ENCODE data around the gene GLYATL2.

GLYATL2 gene

GRCh38 chr11:58832056-58832645 is 12.4 kb downstream of the GLYATL2 start:
- no peak overlapping the region for H3K4me3 ChIP-seq (ENCODE audit: control insufficient read depth, low read depth, low read length)
- DNase-seq (ENCODE audit: low read depth), result peak; percentile 19
- no peak for TF ChIP-seq CTCF (conservative IDR thresholded peaks at IDR 0.05; ENCODE audit: control insufficient read depth, insufficient read depth, low read depth, low read length)

- H3K4me3 ChIP-seq (ENCODE audit: control insufficient read depth, low read depth, low read length), result no peak overlapping the region
- TF ChIP-seq CTCF (conservative IDR thresholded peaks at IDR 0.05; ENCODE audit: control insufficient read depth, insufficient read depth, low read depth, low read length), result no peak
- no peak for DNase-seq (ENCODE audit: low read depth)
These were observed 13.7 kb downstream of the GLYATL2 start for GRCh38 chr11:58830673-58831301.

- DNase-seq (ENCODE audit: low read depth), result peak; percentile 73
- no peak for TF ChIP-seq CTCF (conservative IDR thresholded peaks at IDR 0.05; ENCODE audit: control insufficient read depth, insufficient read depth, low read depth, low read length)
These were observed 14.7 kb downstream of the GLYATL2 start for GRCh38 chr11:58829786-58830185.

GRCh38 chr11:58813693-58814092 is 30.8 kb downstream of the GLYATL2 start:
- no peak for TF ChIP-seq CTCF (conservative IDR thresholded peaks at IDR 0.05; ENCODE audit: control insufficient read depth, insufficient read depth, low read depth, low read length)
- no peak overlapping the region for H3K4me3 ChIP-seq (ENCODE audit: control insufficient read depth, low read depth, low read length)
- peak; percentile 18 for DNase-seq (ENCODE audit: low read depth)

More at GRCh38 chr11:58829786-58830185, 14.7 kb downstream of the GLYATL2 start:
- no peak overlapping the region for H3K4me3 ChIP-seq (ENCODE audit: control insufficient read depth, low read depth, low read length)

GRCh38 chr11:58811499-58811898 is 33.0 kb downstream of the GLYATL2 start:
- TF ChIP-seq CTCF (conservative IDR thresholded peaks at IDR 0.05; ENCODE audit: control insufficient read depth, insufficient read depth, low read depth, low read length), result no peak
- H3K4me3 ChIP-seq (ENCODE audit: control insufficient read depth, low read depth, low read length), result no peak overlapping the region
- DNase-seq (ENCODE audit: low read depth), result no peak

GRCh38 chr11:58807343-58807742 is 37.2 kb downstream of the GLYATL2 start:
- DNase-seq (ENCODE audit: low read depth), result no peak
- no peak for TF ChIP-seq CTCF (conservative IDR thresholded peaks at IDR 0.05; ENCODE audit: control insufficient read depth, insufficient read depth, low read depth, low read length)
- H3K4me3 ChIP-seq (ENCODE audit: control insufficient read depth, low read depth, low read length), result no peak overlapping the region

Data from fibroblast of mammary gland (primary cell).